ENCODE results near the gene UBA52. TPM values are rescaled to one million over a fixed set of nuclear protein-coding genes. Genes with fewer than 3 reads are reported as not detected.

The UBA52 gene
- total and polyA plus RNA-seq, 2 of the 8 experiments (the other 6 are each of a cell fraction or from before 2014, with no cell fraction given), result 1,340 to 5,409 TPM

DNA sequence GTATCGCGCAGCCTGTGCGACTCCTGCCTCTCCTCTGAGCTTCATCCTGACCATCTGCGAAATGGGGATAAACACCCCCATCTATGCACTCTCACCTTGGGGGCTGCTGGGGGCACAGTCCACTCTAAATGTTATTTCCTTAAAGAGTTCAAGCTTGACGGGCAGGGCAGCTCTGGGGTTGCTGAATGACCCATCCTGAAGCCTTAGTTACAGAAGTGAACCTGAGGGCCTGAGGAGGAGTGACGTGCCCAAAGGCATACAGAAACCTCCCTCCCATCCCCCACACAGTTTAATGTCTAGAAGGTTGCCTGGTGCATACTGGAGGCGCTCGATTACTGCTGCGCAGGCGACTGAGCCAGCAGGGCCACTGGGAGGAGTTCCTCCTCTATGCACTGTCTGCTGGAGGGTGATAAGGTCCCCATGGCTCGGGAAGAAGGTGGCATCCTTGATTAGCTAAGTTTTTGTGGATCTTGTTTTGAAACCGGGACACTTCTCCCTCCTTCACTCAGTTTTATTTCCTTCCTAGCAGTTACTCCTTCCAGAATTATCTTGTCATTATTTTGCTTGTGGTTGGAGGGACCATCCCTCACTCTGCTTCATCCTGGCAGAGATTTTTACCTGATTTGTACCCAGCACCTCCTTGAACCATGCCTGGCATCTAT lies 27.7 kb upstream of the UBA52 start (continued):
- no peak for TF ChIP-seq GTF2F1 (IDR thresholded peaks at IDR 0.05; ENCODE audit: borderline replicate concordance, low read depth, low read length)
- TF ChIP-seq RXRA (IDR thresholded peaks at IDR 0.05; ENCODE audit: insufficient read depth, low read depth, low read length), result no peak
- TF ChIP-seq FOSL1 (IDR thresholded peaks at IDR 0.05; ENCODE audit: insufficient read depth, low read depth, low read length), result no peak
- TF ChIP-seq SP2 (IDR thresholded peaks at IDR 0.05; ENCODE audit: low read length), result no peak
- no peak for TF ChIP-seq MAFK (IDR thresholded peaks at IDR 0.05; ENCODE audit: low read depth, low read length)
- no peak for TF ChIP-seq RNF2 (IDR thresholded peaks at IDR 0.05; ENCODE audit: borderline replicate concordance, low read depth, low read length, missing control alignments, poor library complexity, severe bottlenecking)
- TF ChIP-seq, protein P1, sequence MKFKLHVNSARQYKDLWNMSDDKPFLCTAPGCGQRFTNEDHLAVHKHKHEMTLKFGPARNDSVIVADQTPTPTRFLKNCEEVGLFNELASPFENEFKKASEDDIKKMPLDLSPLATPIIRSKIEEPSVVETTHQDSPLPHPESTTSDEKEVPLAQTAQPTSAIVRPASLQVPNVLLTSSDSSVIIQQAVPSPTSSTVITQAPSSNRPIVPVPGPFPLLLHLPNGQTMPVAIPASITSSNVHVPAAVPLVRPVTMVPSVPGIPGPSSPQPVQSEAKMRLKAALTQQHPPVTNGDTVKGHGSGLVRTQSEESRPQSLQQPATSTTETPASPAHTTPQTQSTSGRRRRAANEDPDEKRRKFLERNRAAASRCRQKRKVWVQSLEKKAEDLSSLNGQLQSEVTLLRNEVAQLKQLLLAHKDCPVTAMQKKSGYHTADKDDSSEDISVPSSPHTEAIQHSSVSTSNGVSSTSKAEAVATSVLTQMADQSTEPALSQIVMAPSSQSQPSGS (IDR thresholded peaks at IDR 0.05; ENCODE audit: low read length), result no peak
- no peak for TF ChIP-seq POLR2AphosphoS5 (IDR thresholded peaks at IDR 0.05; ENCODE audit: low read depth, low read length)
- peak; percentile 83 for TF ChIP-seq ASH2L (IDR thresholded peaks at IDR 0.05; ENCODE audit: low read length)
- TF ChIP-seq SIN3A (conservative IDR thresholded peaks at IDR 0.05 in 1 of 2, IDR thresholded peaks at IDR 0.05 in 1 of 2; ENCODE audit: low read depth in 1 of 2, low read length in 2 of 2), result no peak
- TF ChIP-seq PHF8 (conservative IDR thresholded peaks at IDR 0.05; ENCODE audit: low read depth, low read length), result no peak
- no peak for TF ChIP-seq SAP30 (IDR thresholded peaks at IDR 0.05; ENCODE audit: insufficient read depth, insufficient replicate concordance, low read length)
- no peak for TF ChIP-seq TCF12 (IDR thresholded peaks at IDR 0.05; ENCODE audit: low read depth, low read length)
- TF ChIP-seq, protein P2, sequence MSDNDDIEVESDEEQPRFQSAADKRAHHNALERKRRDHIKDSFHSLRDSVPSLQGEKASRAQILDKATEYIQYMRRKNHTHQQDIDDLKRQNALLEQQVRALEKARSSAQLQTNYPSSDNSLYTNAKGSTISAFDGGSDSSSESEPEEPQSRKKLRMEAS (IDR thresholded peaks at IDR 0.05), result no peak
- TF ChIP-seq POLR2A (IDR thresholded peaks at IDR 0.05; ENCODE audit: control extremely low read depth in 1 of 2, low read depth in 2 of 2, low read length in 2 of 2), result peak in 1 of 2 experiments; percentile 27; a peak in 1 of 3 replicates
- peak; percentile 55; the same call in 1 of the 2 replicates for TF ChIP-seq CHD2 (IDR thresholded peaks at IDR 0.05; ENCODE audit: low read length)
- TF ChIP-seq SIRT6 (IDR thresholded peaks at IDR 0.05; ENCODE audit: low read length), result no peak
